Fibroblast of lung (primary cell): ENCODE measurements around the gene KIF1A. TPM values are rescaled to one million over a fixed set of nuclear protein-coding genes. Genes with fewer than 3 reads are reported as not detected.

Experiments
- DNase-seq, 2 donors: peaks; one replicate each; pipeline versions ENCODE4 v3.0.0 to v3.0.0-alpha.2; 2010; ENCODE audit warnings: low read depth in 2 of 2
- H2AFZ ChIP-seq: 2 replicates; pipeline ENCODE4 v1.5.1; 2012; ENCODE audit warnings: low read length, control low read depth, inconsistent platforms
- H3K27ac ChIP-seq: 2 replicates; pipeline ENCODE4 v1.5.1; 2011; ENCODE audit warnings: low read length, control low read depth; ENCODE audit not compliant: insufficient read depth
- H3K27me3 ChIP-seq: 2 replicates; pipeline ENCODE4 v1.5.1; 2011; ENCODE audit warnings: mild to moderate bottlenecking, low read length; ENCODE audit not compliant: control insufficient read depth, insufficient read depth
- H3K36me3 ChIP-seq: 2 replicates; pipeline ENCODE4 v1.5.1; 2011; ENCODE audit warnings: low read length; ENCODE audit not compliant: control insufficient read depth, insufficient read depth
- H3K4me1 ChIP-seq: 2 replicates; pipeline ENCODE4 v1.5.1; 2011; ENCODE audit warnings: low read length; ENCODE audit not compliant: control insufficient read depth, insufficient read depth; ENCODE audit errors: extremely low read depth
- H3K4me2 ChIP-seq: 2 replicates; pipeline ENCODE4 v1.5.1; 2011; ENCODE audit warnings: low read length, control low read depth; ENCODE audit not compliant: insufficient read depth; ENCODE audit errors: extremely low read depth
- H3K4me3 ChIP-seq, 4 experiments: fragments of 200-600 bp in 1 of 4; sonication (generic) in 1 of 4; replicated peaks in 1 of 4; 2 replicates each; pipeline ENCODE4 v1.5.1; 2011 to 2016; ENCODE audit warnings: low read length in 4 of 4, low read depth in 3 of 4, mild to moderate bottlenecking in 3 of 4, control low read depth in 2 of 4, inconsistent platforms in 1 of 4, mixed read lengths in 1 of 4; ENCODE audit not compliant: insufficient read depth in 1 of 4; ENCODE audit errors: control extremely low read depth in 1 of 4
- H3K79me2 ChIP-seq: 2 replicates; pipeline ENCODE4 v1.5.1; 2012; ENCODE audit warnings: mild to moderate bottlenecking, low read length, inconsistent platforms; ENCODE audit not compliant: control insufficient read depth, insufficient read depth
- H3K9ac ChIP-seq: 2 replicates; pipeline ENCODE4 v1.5.1; 2011; ENCODE audit warnings: mild to moderate bottlenecking, low read length, control low read depth; ENCODE audit not compliant: insufficient read depth
- H3K9me3 ChIP-seq: 2 replicates; pipeline ENCODE4 v1.5.1; 2012; ENCODE audit warnings: low read depth, low read length; ENCODE audit not compliant: control insufficient read depth, insufficient read depth
- H4K20me1 ChIP-seq: 2 replicates; pipeline ENCODE4 v1.5.1; 2011; ENCODE audit warnings: low read length; ENCODE audit not compliant: control insufficient read depth, insufficient read depth; ENCODE audit errors: extremely low read depth
- EZH2 ChIP-seq: IDR thresholded peaks from 2 replicates; pipeline ENCODE4 v1.5.1; 2012; ENCODE audit warnings: low read length, control low read depth, mild to moderate bottlenecking; ENCODE audit errors: missing control alignments
- polyA plus RNA-seq, 2 donors: library from polyadenylated mRNA; depleted of rRNA in 1 of 2; stranded (reverse) in 1 of 2; unstranded in 1 of 2; fragments of >200 nt; gene quantifications; 2 replicates each; pipeline ENCODE4 v1.2.1, GENCODE V29; 2011 to 2012; ENCODE audit warnings: missing spikeins in 1 of 2
- total RNA-seq: library from RNA; depleted of rRNA; stranded (reverse); fragments of >200 nt; gene quantifications from 2 replicates; pipeline ENCODE4 v1.2.1, GENCODE V29; 2014
- TF ChIP-seq, protein P1 (sequence below), 2 donors: IDR thresholded peaks in 1 of 2; conservative IDR thresholded peaks in 1 of 2; 1 replicate in 1 of 2; 2 replicates in 1 of 2; pipeline ENCODE4 v1.5.1; 2011 to 2012; ENCODE audit warnings: low read length in 2 of 2, control low read depth in 1 of 2, inconsistent platforms in 1 of 2, low read depth in 1 of 2, mild to moderate bottlenecking in 1 of 2

The KIF1A gene
- total and polyA plus RNA-seq, 2 donors (not counting 1 experiment from before 2014, with no cell fraction given): 0.05 TPM; not detected in 1

- no peak for DNase-seq
- no peaks in the 10 kb centered on the region for H4K20me1 ChIP-seq
- H3K27me3 ChIP-seq: no peaks in the 10 kb centered on the region
- no peaks in the 10 kb centered on the region for H3K36me3 ChIP-seq
- no peak overlapping the region for H3K4me2 ChIP-seq
- H3K79me2 ChIP-seq: no peaks in the 10 kb centered on the region
- H2AFZ ChIP-seq: no peak overlapping the region
- H3K27ac ChIP-seq: no peak overlapping the region
- H3K4me3 ChIP-seq: no peak overlapping the region
- no peak for TF ChIP-seq EZH2
- TF ChIP-seq, protein P1, sequence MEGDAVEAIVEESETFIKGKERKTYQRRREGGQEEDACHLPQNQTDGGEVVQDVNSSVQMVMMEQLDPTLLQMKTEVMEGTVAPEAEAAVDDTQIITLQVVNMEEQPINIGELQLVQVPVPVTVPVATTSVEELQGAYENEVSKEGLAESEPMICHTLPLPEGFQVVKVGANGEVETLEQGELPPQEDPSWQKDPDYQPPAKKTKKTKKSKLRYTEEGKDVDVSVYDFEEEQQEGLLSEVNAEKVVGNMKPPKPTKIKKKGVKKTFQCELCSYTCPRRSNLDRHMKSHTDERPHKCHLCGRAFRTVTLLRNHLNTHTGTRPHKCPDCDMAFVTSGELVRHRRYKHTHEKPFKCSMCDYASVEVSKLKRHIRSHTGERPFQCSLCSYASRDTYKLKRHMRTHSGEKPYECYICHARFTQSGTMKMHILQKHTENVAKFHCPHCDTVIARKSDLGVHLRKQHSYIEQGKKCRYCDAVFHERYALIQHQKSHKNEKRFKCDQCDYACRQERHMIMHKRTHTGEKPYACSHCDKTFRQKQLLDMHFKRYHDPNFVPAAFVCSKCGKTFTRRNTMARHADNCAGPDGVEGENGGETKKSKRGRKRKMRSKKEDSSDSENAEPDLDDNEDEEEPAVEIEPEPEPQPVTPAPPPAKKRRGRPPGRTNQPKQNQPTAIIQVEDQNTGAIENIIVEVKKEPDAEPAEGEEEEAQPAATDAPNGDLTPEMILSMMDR (conservative IDR thresholded peaks at IDR 0.05 in 1 of 2, IDR thresholded peaks at IDR 0.05 in 1 of 2; ENCODE audit: low read depth in 1 of 2, low read length in 2 of 2): no peak
- no peak overlapping the region for H3K9ac ChIP-seq
- H3K4me1 ChIP-seq: no peaks in the 10 kb centered on the region
- peaks cover 3% of the 10 kb centered on the region for H3K9me3 ChIP-seq
These were observed 7.3 kb downstream of the KIF1A start for GRCh38 chr2:240812721-240813120.

- Histone ChIP-seq H3K4me2 (no peak overlapping the region), H3K79me2 (no peaks in the 10 kb centered on the region), H3K36me3 (no peaks in the 10 kb centered on the region), H4K20me1 (no peaks in the 10 kb centered on the region), H3K27ac (no peak overlapping the region), H3K27me3 (no peaks in the 10 kb centered on the region), H3K9me3 (peaks cover 3% of the 10 kb centered on the region), H3K4me1 (no peaks in the 10 kb centered on the region), H2AFZ (no peak overlapping the region), H3K9ac (no peak overlapping the region), H3K4me3 (no peak overlapping the region)
- no peak for DNase-seq
- no peak for TF ChIP-seq EZH2
- TF ChIP-seq, protein P1 (conservative IDR thresholded peaks at IDR 0.05 in 1 of 2, IDR thresholded peaks at IDR 0.05 in 1 of 2; ENCODE audit: low read depth in 1 of 2, low read length in 2 of 2): no peak
These were observed 7.7 kb downstream of the KIF1A start for GRCh38 chr2:240812301-240812680.

DNA sequence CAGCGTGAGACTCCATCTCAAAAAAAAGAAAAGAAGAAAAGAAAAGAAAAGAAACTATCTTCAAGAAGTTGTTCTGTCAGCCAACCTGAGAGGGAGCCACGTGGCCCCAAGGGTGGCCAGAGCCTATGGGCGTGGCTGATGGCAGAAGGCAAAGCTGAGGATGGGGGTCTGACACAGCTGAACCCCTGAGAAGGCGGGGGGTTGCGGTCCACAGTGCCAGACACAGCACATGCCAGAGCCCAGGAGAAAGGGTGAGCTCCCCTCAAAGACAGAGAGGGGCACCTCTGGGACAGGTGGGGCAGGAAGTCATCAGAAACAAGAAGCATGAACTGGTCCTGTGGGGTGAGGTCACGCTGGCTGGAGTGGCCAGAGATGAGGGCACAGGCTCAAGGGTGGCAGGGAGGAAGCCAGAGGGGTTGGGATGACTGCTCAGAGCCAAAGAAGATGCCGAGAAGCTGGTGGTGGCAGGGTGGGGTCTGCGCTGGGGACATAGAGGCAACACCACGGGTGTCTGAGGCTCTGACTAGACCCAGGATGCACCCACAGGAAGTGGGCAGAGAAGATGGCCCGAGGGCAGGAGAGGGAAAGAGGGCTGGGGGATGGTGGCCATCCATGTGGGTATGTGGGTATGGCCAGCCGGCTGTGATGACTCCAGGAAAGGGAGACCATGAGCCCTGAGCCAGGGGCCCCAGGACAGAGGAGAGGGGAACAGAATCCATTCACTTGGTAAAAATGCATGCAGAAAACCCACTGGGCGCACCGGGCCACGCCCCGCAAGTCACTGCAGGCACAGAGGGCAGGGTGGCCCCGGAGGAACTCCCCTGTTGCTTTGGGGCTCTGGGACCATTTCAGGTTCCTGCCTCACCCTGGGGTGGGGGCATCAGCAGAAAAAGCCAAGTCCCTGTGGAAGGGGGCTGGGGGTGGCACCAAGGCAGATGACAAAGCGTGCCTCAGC, 8.4 kb downstream of the KIF1A start:
- TF ChIP-seq EZH2: no peak
- TF ChIP-seq, protein P1 (conservative IDR thresholded peaks at IDR 0.05 in 1 of 2, IDR thresholded peaks at IDR 0.05 in 1 of 2; ENCODE audit: low read depth in 1 of 2, low read length in 2 of 2): no peak
- H3K9ac ChIP-seq: no peak overlapping the region
- H4K20me1 ChIP-seq: no peaks in the 10 kb centered on the region
- H3K4me2 ChIP-seq: no peak overlapping the region
- no peaks in the 10 kb centered on the region for H3K4me1 ChIP-seq
- H3K27ac ChIP-seq: no peak overlapping the region
- H2AFZ ChIP-seq: no peak overlapping the region
- peaks cover 3% of the 10 kb centered on the region for H3K9me3 ChIP-seq
- H3K27me3 ChIP-seq: no peaks in the 10 kb centered on the region
- H3K4me3 ChIP-seq: no peak overlapping the region
- H3K79me2 ChIP-seq: no peaks in the 10 kb centered on the region
- no peak for DNase-seq
- no peaks in the 10 kb centered on the region for H3K36me3 ChIP-seq
